SK-N-SH (cell line): ENCODE results near the gene PARD3B.

Experiments
- CHD2 ChIP-seq: fragments of 150-350 bp; IDR thresholded peaks from 2 replicates; pipeline ENCODE4 v1.6.1; 2018; ENCODE audit warnings: low read length; ENCODE audit not compliant: partially characterized antibody
- CTCF ChIP-seq: fragments of 200-600 bp; sonication (generic); IDR thresholded peaks from 2 replicates; pipeline ENCODE4 v1.6.1; 2017; ENCODE audit warnings: antibody characterized with exemption, mild to moderate bottlenecking, moderate library complexity
- ELF1 ChIP-seq: IDR thresholded peaks from 2 replicates; pipeline ENCODE4 v1.4.0; 2012
- EP300 ChIP-seq, 2 experiments: IDR thresholded peaks; 2 replicates each; pipeline versions ENCODE4 v1.4.0 to v1.6.1; 2012; ENCODE audit warnings: borderline replicate concordance in 1 of 2, low read depth in 1 of 2, low read length in 1 of 2
- EZH2phosphoT487 ChIP-seq: fragments of 200-600 bp; sonication (generic); IDR thresholded peaks from 2 replicates; pipeline ENCODE4 v1.6.1; 2017; ENCODE audit warnings: low read depth, mixed run types, mild to moderate bottlenecking, antibody characterized with exemption, moderate library complexity, borderline replicate concordance
- FOXM1 ChIP-seq: IDR thresholded peaks from 2 replicates; pipeline ENCODE4 v1.4.0; 2012; ENCODE audit warnings: low read depth, mild to moderate bottlenecking
- MXI1 ChIP-seq: IDR thresholded peaks from 2 replicates; pipeline ENCODE4 v1.6.1; 2012; ENCODE audit warnings: mild to moderate bottlenecking, low read depth, low read length, improper control_type of control experiment
- NRF1 ChIP-seq: IDR thresholded peaks from 2 replicates; pipeline ENCODE4 v1.6.1; 2012; ENCODE audit warnings: low read depth, mild to moderate bottlenecking, low read length
- POLR2AphosphoS5 ChIP-seq: IDR thresholded peaks from 2 replicates; pipeline ENCODE4 v1.6.1; 2012; ENCODE audit warnings: low read depth, low read length
- REST ChIP-seq: IDR thresholded peaks from 2 replicates; pipeline ENCODE4 v1.6.1; 2012; ENCODE audit warnings: mild to moderate bottlenecking, low read depth, low read length, moderate library complexity
- RFX5 ChIP-seq: IDR thresholded peaks from 2 replicates; pipeline ENCODE4 v1.6.1; 2012; ENCODE audit warnings: mild to moderate bottlenecking, improper control_type of control experiment, low read length
- TF ChIP-seq, protein P1 (sequence below): IDR thresholded peaks from 2 replicates; pipeline ENCODE4 v1.4.0; 2012; ENCODE audit warnings: low read depth
- TF ChIP-seq, protein P2 (sequence below): fragments of 150-350 bp; IDR thresholded peaks from 2 replicates; pipeline ENCODE4 v1.6.1; 2017; ENCODE audit warnings: antibody characterized with exemption, low read length, low read depth, borderline replicate concordance

DNA sequence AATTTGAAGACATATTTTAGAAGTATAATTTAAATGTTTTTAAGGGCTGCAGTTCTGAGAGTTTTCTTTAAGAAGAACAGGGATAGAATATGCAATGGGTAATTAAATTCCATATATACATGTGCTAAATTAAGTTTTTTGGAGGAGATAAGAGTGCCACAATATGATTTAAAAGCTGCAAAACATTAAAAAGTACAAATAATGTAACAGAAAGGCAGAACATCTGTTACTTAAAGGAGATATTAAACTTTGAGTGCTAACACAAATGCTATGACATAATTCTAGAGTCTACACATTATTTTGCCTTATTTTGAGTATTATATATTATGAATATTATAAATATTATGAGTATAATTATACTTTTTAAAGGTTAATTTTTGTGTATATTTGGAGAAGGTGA is 102.4 kb downstream of the PARD3B start:
- TF ChIP-seq CHD2 (no peak), CTCF (no peak), REST (no peak), ELF1 (no peak), POLR2AphosphoS5 (no peak), NRF1 (no peak), FOXM1 (no peak), RFX5 (no peak), EZH2phosphoT487 (no peak), MXI1 (no peak), EP300 (IDR thresholded peaks at IDR 0.05; ENCODE audit: borderline replicate concordance in 1 of 2, low read depth in 1 of 2, low read length in 1 of 2) (no peak)
- TF ChIP-seq, protein P1, sequence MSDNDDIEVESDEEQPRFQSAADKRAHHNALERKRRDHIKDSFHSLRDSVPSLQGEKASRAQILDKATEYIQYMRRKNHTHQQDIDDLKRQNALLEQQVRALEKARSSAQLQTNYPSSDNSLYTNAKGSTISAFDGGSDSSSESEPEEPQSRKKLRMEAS: no peak
- TF ChIP-seq, protein P2, sequence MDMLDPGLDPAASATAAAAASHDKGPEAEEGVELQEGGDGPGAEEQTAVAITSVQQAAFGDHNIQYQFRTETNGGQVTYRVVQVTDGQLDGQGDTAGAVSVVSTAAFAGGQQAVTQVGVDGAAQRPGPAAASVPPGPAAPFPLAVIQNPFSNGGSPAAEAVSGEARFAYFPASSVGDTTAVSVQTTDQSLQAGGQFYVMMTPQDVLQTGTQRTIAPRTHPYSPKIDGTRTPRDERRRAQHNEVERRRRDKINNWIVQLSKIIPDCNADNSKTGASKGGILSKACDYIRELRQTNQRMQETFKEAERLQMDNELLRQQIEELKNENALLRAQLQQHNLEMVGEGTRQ: no peak
